Measurements from ENCODE around the gene NDUFA13.
"Not testable (repeated sequence)": the region's sequence is repeated elsewhere in the genome, so short reads cannot be mapped to it uniquely, and the experiment has no call there.

The NDUFA13 gene

DNA sequence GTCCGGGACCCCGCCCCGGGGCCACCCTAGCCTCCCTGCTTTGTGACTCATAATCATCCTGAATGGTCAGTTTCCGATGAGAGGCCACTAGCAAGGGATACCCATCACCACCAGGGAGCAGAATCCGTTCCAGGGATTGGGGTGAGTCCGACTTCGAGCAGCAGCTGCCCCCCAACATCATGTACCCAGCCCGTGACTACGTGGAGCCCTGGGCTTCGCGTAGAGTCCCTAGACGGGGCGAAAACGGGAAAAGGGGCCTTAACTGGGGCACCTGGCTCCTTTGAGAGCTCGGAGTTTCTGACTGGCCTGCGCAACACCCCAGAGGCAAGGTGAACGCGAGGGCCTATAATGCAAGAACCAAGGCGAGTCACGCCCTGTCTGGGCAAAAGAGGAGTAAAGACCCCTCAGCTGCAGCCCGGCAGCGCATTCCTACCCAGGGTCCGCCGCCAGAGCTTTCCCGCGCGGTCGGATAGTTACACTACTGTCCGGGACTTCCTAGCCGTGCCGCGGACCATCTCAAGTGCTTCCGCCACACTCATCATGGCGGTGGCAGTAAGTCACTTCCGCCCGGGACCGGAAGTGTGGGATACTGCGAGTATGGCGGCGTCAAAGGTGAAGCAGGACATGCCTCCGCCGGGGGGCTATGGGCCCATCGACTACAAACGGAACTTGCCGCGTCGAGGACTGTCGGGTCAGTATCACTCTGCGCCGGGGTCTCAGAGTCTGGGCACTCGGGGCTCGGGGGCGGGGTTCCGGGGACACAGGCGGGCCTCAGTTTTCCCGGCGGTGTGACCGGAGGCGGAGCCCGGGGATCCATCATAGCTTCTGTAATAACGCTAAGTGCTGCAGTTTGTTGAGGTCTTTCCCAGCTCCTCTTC lies at the start of gene NDUFA13:
NDUFA13 (plus strand) TSS at position 584 of the 878 bp plus-strand sequence; CDS start at position 598, 14 bp downstream.
- DNase-seq, result peak; percentile 78

- DNase-seq, result no peak
Measured at GRCh38 chr19:19468424-19469050, 47.5 kb upstream of the NDUFA13 start.

DNA sequence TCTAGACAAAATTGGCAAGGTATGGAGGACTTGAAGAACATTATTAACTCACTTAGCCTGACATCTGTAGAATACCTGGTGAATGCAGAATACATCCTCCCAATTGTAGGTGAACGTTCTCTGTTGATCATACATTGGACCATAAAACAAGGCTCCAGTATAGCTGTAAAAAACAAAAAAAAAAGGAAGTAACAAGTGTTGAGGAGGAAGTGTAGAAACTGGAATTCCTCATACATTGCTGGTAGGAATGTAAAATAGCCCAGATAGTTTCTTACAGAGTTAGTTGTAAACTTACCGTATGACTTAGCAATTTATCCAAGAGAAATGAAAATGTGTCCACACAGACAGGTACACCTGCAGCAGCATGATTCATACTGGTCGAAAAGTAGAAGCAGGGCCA lies 45.4 kb upstream of the NDUFA13 start:
- DNase-seq, result no peak

DNA sequence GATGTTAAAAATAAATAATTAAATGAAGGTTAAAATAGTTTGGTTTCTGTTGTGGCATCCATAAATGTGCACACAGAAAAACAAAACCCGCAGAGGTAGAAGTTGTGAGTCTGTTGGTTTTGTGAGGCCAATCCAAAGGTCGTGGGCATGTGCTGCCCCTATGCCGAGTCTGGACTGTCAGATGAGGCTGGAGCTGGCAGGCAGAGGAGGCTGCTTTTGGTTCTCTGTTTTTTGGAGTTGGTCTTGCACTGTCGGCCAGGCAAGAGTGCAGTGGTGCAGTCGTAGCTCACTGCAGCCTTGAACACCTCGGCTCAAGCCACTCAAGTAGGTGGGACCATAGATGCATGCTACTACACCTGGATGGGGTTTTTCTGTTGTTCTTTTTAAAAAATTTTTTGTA lies 44.3 kb upstream of the NDUFA13 start:
- DNase-seq, result no peak

DNA sequence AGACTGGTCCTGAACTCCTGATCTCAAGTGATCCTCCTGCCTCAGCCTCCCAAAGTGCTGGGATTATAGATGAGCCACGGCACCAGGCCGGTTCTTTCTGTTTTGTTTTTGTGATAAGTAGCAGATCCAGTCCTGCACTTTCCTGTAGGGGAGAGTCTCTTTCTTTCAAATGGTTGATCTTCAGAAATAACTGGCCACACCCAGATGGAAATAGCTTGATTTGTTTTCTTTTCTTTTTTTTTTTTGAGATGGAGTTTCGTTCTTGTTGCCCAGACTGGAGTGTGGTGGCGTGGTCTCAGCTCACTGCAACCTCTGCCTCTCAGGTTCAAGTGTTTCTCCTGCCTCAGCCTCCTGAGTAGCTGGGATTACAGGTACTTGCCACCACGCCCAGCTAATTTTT lies 43.9 kb upstream of the NDUFA13 start:
- DNase-seq, result not testable (repeated sequence)

DNA sequence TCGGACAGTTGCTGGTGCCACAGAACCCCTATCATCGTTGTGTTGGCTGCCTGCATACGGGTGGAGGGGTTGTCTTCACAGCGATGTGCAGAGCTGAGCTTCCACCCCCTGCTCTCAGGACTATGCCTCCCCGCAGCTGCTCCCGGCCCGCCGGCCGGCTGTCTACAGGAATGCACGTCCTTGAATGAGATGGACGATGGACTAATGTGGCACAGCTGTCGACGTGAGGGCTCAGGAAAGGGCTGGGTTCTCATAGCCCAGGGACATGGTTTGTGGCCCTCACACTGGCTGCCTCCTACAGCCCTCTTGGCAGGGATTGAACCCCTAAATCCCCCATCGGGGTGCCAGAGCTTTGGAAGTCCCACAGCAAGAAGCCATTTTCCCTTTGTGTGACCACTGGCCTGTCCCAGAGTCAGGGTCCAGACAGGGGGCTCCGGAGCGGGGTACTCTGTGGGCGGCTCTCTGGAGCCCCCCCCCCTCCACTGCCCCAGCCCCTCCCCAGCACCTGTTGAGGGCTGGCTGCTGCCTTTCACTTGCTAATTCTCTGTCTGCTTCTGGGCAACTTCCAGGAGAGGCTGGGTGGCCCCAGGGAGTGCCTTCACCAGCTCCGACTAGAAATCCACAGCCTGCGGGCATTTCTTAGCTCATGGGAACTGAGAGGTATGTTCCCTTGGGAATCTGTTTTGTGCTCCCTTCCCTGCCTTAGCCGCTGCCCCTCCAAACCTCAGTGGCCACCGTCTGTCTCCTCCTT lies 40.8 kb upstream of the NDUFA13 start:
- no peak for DNase-seq

- no peak for DNase-seq
Measured at GRCh38 chr19:19475849-19476828, 39.9 kb upstream of the NDUFA13 start.

- no peak for DNase-seq
Measured at GRCh38 chr19:19477705-19478383, 38.2 kb upstream of the NDUFA13 start.

DNA sequence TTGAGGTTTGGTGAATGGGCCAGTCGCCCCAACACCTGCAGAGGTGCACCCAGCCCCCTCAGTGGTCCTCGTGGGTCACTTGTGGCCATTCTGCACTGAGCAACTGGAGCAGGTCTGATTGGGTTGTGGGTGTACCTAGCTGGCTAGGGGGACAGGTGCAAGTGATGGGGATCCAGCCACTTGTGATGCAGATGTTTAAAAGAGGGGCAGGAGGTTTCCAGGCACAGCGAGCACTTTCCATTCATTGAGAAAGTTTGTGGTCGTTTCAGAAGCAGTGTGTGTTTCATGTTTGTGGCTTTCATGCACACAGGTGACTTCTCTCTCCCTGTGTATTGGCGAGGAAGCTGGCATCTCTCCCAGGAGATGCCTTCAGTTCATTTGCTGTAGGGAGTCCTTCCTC lies 35.3 kb upstream of the NDUFA13 start:
- DNase-seq, result no peak

DNA sequence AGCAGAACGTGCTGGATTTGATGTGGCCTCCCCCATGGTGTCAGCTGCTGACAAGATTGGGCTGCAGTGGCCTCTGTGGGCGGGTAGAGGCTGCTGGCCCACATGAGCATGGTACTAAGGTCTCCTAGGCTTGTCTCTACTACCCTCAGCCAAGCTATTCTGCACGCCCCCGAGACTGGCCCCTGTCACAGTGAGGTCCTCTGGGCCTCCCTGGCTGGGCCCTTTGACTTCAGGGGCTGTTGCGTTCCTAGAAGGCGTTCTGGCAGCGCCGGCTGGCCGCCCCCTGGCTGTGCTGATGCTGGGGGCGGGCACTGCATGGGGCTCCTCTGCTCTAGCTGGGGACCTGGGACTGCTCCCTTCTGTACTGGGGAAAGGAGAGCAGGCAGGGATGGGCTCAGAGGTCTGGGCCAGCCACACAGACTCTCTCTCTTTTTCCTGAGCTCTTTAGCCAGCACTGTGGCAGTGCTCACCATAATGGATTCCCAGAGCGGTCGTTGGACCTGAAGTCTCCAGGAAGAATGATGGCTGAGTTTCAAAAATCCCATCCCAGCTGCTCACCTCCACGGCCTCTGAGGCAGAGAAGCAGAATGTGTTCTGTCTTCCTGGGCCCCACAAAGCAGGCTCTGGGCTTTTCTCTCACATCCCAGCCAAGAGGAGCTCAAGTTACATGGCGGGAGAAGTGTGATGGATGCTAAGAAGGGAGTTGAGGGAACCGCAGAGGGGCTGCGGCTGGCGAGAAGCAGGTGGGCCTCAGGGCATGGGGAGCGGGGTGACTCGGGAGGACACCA lies 33.0 kb upstream of the NDUFA13 start:
- no peak for DNase-seq

DNA sequence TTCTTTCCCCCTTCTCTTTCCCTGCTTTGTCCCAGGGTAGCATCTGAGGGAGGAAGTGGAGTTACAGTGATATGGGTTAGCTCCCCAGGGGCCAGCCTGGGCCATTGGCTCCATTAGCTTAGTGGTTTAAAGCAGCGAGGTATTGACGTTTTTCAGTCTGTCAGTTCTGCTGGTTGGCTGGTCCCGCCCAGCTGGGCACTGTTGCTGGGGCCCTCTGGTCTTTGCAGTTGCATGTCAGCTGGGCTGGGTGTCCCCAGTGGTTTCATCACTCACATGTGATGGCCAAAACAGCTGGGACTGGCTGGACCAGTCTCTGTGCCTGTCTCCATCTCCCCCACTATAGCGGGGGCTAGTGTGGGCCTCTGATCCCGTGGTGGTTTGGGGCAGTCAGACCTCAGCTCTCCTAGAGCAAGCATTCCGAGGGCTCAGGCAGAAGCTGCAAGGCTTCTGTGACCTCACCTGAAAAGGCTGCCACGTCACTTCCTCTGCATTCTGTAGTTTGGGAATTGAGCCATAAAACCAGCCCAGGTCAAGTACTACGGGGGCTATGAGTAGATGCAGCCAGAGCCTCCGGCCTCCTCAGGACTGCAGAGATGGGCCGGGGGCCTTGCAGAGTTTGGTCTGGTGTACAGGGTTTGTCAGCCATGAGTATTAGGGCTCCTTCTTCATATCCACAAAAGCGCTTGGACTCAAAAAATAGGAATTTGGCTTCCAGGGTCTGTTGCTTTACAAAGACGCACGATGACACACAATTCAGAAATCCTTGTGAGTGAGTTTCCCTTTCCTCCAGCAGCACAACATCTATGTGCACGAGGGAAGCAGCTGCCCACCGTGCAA lies 30.6 kb upstream of the NDUFA13 start:
- DNase-seq, result no peak

DNA sequence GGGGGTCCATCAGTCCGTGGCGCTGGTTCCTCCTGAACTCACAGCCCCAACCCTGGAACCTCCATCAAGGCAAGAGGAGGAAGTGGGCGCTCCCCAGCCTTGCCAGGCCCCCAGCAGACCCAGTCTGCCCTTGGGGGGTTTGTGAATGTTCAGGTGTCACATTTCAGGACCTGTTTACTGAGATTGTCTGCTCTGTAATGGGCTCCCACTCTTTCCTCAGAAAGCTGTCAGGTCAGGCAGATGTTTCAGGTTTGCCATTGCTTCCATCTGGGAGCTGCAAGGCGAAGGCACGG lies 30.1 kb upstream of the NDUFA13 start:
- no peak for DNase-seq

DNA sequence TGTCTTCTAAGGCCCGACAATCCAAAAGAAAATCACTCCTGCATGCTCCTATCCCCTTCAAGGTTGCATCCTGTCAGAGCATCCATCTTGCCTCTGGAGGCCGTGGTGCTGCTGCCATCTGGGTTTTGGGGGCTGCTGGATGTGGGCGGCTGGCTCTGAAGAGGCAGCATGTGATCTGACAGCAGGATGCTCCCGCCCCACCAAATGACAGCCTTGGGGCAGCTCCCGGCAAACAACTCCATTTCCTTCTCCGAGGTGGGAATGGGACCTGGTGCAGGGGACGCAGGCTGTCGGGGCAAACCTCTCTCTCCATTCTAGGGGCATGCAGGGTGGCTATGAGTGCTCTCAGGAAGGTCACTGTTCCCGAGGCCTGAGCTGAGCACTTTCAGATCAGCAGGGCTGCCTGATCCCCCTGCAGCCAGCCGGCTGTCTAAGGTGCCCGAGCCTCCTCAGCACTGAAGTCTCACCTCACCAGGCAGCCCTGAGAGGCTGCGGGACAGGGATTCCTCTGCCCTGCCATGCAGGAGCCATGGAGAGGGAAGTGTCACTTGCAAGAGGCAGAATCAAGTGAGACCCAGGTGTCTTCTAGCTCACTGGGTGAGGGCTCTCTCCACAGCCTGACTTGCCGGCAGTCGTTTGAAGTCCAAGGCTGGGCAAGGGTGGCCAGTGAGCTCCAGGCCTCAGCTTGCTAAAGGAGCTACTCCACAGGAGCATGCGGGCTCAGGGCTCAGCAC lies 29.5 kb upstream of the NDUFA13 start:
- DNase-seq, result no peak

- no peak for DNase-seq
Measured at GRCh38 chr19:19487077-19487949, 28.7 kb upstream of the NDUFA13 start.

DNA sequence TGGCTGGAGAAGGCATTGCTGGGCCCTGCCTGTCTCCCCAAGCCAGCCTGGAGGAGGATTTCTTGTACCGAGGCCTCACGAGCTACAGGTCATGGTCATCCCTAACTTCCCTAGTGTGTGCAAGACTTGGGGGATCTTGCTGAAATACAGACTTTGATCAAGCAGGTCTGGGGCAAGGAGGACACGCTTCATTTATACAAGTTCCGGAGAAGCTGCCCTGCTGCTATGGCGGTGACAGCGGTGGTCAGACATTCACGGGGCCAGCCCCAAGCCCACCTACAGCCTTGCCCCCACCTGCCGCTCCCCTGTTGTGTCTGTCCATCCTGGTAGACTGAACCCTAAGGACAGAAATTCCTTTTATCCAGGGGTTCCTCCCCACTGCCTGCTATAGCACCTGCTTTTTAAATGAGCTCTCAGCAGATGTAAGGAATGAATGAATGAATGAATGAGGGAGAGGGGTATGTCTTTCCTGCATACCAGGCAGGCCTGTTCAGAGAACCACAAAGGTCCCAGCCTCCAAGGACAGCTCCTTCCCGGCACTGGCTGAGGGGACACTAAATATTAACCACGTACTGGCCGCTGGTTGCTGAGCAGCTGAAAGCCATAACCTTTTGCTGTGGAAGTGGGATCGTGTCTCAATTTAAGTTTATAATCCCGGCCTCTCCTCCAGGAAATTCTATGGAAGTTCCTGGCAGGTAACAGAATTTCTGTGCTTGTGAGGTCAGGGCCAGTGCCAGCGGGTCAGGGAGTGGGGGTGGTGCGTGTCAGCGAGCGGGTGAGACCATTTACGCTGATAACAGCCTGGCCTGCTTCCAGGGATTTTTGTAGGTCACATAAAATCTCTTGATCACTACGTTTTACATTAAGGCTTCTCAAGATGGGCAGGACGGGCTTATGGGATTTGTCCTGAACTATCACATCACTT lies 27.8 kb upstream of the NDUFA13 start:
- no peak for DNase-seq

DNA sequence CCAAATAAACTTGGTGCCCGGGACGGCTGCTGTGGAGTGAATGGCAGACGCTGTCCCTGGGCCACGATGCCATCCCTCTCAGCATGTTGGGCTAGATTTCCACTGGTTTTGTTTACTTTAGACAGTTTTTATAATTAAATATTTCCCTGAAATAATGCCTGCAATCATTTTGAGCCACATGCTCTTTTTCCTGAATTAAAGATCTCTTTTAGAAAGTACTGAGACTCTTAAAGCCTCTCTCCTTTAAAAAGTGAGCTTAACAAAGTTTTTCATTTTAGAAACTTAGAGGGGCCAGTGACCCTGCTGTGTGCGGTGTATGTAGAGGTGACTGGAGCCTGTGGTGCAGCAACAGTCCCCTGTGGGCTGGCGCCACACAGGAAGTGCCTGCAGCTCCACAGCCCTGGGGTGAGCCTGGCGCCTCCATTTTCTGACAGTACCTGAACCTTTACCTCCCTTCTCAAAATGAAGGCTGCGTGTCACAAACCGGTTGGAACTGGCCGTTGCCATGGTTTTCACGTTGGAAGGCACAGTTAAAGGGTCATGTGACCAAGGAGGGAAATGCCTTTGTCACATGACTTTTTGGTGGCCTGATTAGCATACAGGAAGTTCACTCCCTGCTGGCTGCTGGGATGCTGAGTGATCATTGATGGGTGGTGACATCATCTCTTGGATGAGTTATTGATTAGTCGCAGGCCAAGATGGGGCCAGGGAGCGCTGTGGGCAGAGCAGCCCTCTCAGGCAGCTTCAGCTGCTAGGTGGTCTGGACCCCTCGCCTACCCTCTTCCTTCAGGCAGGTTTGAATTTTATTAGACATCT lies 26.9 kb upstream of the NDUFA13 start:
- peak; percentile 80 for DNase-seq
